Neural cell (in vitro differentiated cells): ENCODE results near the gene KRT3. TPM values are rescaled to one million over a fixed set of nuclear protein-coding genes. Genes with fewer than 3 reads are reported as not detected.

Experiments
- H2AFZ ChIP-seq: fragments of 200-600, 300-800 bp; sonication (generic), shearing (Covaris generic); 2 replicates; pipeline ENCODE4 v1.6.0; 2014; ENCODE audit warnings: low read depth, mild to moderate bottlenecking, antibody characterized with exemption, low read length, moderate library complexity
- H3F3A ChIP-seq: fragments of 200-600 bp; shearing (Covaris generic); 2 replicates; pipeline ENCODE4 v1.6.1; 2016; ENCODE audit warnings: mild to moderate bottlenecking, moderate library complexity, mixed read lengths, antibody characterized with exemption, low read length; ENCODE audit not compliant: insufficient read depth, poor library complexity, severe bottlenecking
- H3K27ac ChIP-seq: fragments of 200-600, 300-800 bp; sonication (generic), shearing (Covaris generic); 2 replicates; pipeline ENCODE4 v1.5.1; 2014; ENCODE audit warnings: mild to moderate bottlenecking, low read length, moderate library complexity
- H3K27me3 ChIP-seq: fragments of 300-800, 200-600 bp; sonication (generic), shearing (Covaris generic); 2 replicates; pipeline ENCODE4 v1.6.0; 2014; ENCODE audit warnings: mild to moderate bottlenecking, low read depth, low read length, moderate library complexity; ENCODE audit not compliant: insufficient read depth
- H3K36me3 ChIP-seq: fragments of 300-800, 200-600 bp; sonication (generic), shearing (Covaris generic); 2 replicates; pipeline ENCODE4 v1.5.1; 2014; ENCODE audit warnings: mild to moderate bottlenecking, antibody characterized with exemption, low read length, moderate library complexity; ENCODE audit not compliant: insufficient read depth
- H3K4me2 ChIP-seq: fragments of 300-800, 200-600 bp; sonication (generic), shearing (Covaris generic); 2 replicates; pipeline ENCODE4 v1.6.0; 2014; ENCODE audit warnings: mild to moderate bottlenecking, low read length
- H3K4me3 ChIP-seq: fragments of 300-800, 200-600 bp; sonication (generic), shearing (Covaris generic); 2 replicates; pipeline ENCODE4 v1.5.1; 2014; ENCODE audit warnings: mild to moderate bottlenecking, low read length, moderate library complexity
- H3K79me2 ChIP-seq: fragments of 200-600 bp; shearing (Covaris generic); replicated peaks from 2 replicates; pipeline ENCODE4 v1.6.0; 2014; ENCODE audit warnings: mild to moderate bottlenecking, low read length, moderate library complexity; ENCODE audit not compliant: insufficient read depth
- H3K9ac ChIP-seq: fragments of 300-800, 200-600 bp; sonication (generic), shearing (Covaris generic); 2 replicates; pipeline ENCODE4 v1.6.1; 2016; ENCODE audit warnings: mild to moderate bottlenecking, low read length, mixed read lengths
- H3K9me2 ChIP-seq: fragments of 200-600 bp; shearing (Covaris generic); 2 replicates; pipeline ENCODE4 v1.6.1; 2016; ENCODE audit warnings: mild to moderate bottlenecking, low read length, mixed read lengths; ENCODE audit not compliant: insufficient read depth
- H3K9me3 ChIP-seq: fragments of 200-600, 300-800 bp; sonication (generic), shearing (Covaris generic); 2 replicates; pipeline ENCODE4 v1.6.1; 2016; ENCODE audit warnings: mild to moderate bottlenecking, mixed run types, low read length, moderate library complexity, mixed read lengths
- H4K20me1 ChIP-seq: fragments of 200-600 bp; shearing (Covaris generic); 2 replicates; pipeline ENCODE4 v1.6.1; 2016; ENCODE audit warnings: mild to moderate bottlenecking, mixed run types; ENCODE audit not compliant: insufficient read depth
- EP300 ChIP-seq: fragments of 450-650 bp; conservative IDR thresholded peaks from 2 replicates; pipeline ENCODE4 v1.6.1; 2014; ENCODE audit warnings: antibody characterized with exemption, mild to moderate bottlenecking, moderate library complexity; ENCODE audit not compliant: poor library complexity, severe bottlenecking
- EZH2 ChIP-seq: fragments of 200-600, 300-800 bp; shearing (Covaris generic), sonication (generic); IDR thresholded peaks from 2 replicates; pipeline ENCODE4 v1.6.1; 2014; ENCODE audit warnings: antibody characterized with exemption, low read length, borderline replicate concordance, mild to moderate bottlenecking; ENCODE audit not compliant: insufficient read depth, poor library complexity, severe bottlenecking
- MXI1 ChIP-seq: fragments of 450-650 bp; conservative IDR thresholded peaks from 2 replicates; pipeline ENCODE4 v1.6.1; 2014; ENCODE audit warnings: antibody characterized with exemption, mild to moderate bottlenecking; ENCODE audit not compliant: poor library complexity, severe bottlenecking
- POLR2AphosphoS5 ChIP-seq: IDR thresholded peaks from 2 replicates; pipeline ENCODE4 v1.6.1; 2012
- RAD21 ChIP-seq: fragments of 450-650 bp; conservative IDR thresholded peaks from 2 replicates; pipeline ENCODE4 v1.6.1; 2014; ENCODE audit warnings: antibody characterized with exemption, mild to moderate bottlenecking, moderate library complexity
- REST ChIP-seq: IDR thresholded peaks from 2 replicates; pipeline ENCODE4 v1.6.1; 2012; ENCODE audit warnings: borderline replicate concordance
- SMC3 ChIP-seq: fragments of 450-650 bp; conservative IDR thresholded peaks from 2 replicates; pipeline ENCODE4 v1.6.1; 2014; ENCODE audit warnings: antibody characterized with exemption, mild to moderate bottlenecking, moderate library complexity; ENCODE audit not compliant: poor library complexity
- TAF1 ChIP-seq: IDR thresholded peaks from 2 replicates; pipeline ENCODE4 v1.6.1; 2012; ENCODE audit warnings: low read depth
- polyA plus RNA-seq: library from polyadenylated mRNA; depleted of rRNA; stranded (reverse); fragments of >200 nt; gene quantifications from 2 replicates; pipeline ENCODE4 v1.2.3, GENCODE V29; 2014
- TF ChIP-seq, protein P1 (sequence below): fragments of 450-650 bp; IDR thresholded peaks from 2 replicates; pipeline ENCODE4 v1.5.1; 2014; ENCODE audit warnings: antibody characterized with exemption, mild to moderate bottlenecking, moderate library complexity; ENCODE audit not compliant: poor library complexity, severe bottlenecking

The KRT3 gene
- polyA plus RNA-seq, 1 donor from 2014 or later: not detected

GRCh38 chr12:52801773-52802172, 5.9 kb upstream of the KRT3 start:
- no peaks in the 10 kb centered on the region for H3K79me2 ChIP-seq
- no peak overlapping the region for H3K4me3 ChIP-seq
- H3K9me2 ChIP-seq: no peaks in the 10 kb centered on the region
- H4K20me1 ChIP-seq: no peaks in the 10 kb centered on the region
- H2AFZ ChIP-seq: no peak overlapping the region
- H3K36me3 ChIP-seq: no peaks in the 10 kb centered on the region
- no peak overlapping the region for H3K4me2 ChIP-seq
- TF ChIP-seq SMC3: no peak
- TF ChIP-seq TAF1: no peak
- no peak for TF ChIP-seq REST
- TF ChIP-seq EZH2: no peak
- TF ChIP-seq RAD21: no peak
- no peak for TF ChIP-seq POLR2AphosphoS5
- no peak for TF ChIP-seq EP300
- TF ChIP-seq MXI1: no peak
- TF ChIP-seq, protein P1, sequence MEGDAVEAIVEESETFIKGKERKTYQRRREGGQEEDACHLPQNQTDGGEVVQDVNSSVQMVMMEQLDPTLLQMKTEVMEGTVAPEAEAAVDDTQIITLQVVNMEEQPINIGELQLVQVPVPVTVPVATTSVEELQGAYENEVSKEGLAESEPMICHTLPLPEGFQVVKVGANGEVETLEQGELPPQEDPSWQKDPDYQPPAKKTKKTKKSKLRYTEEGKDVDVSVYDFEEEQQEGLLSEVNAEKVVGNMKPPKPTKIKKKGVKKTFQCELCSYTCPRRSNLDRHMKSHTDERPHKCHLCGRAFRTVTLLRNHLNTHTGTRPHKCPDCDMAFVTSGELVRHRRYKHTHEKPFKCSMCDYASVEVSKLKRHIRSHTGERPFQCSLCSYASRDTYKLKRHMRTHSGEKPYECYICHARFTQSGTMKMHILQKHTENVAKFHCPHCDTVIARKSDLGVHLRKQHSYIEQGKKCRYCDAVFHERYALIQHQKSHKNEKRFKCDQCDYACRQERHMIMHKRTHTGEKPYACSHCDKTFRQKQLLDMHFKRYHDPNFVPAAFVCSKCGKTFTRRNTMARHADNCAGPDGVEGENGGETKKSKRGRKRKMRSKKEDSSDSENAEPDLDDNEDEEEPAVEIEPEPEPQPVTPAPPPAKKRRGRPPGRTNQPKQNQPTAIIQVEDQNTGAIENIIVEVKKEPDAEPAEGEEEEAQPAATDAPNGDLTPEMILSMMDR: no peak
- no peak overlapping the region for H3K9ac ChIP-seq
- no peak overlapping the region for H3K27ac ChIP-seq
- H3F3A ChIP-seq: no peaks in the 10 kb centered on the region
- H3K27me3 ChIP-seq: no peaks in the 10 kb centered on the region
- H3K9me3 ChIP-seq: no peaks in the 10 kb centered on the region

GRCh38 chr12:52800259-52800917, 4.5 kb upstream of the KRT3 start:
- Histone ChIP-seq H2AFZ (no peak overlapping the region), H3K9me3 (no peaks in the 10 kb centered on the region), H3K36me3 (no peaks in the 10 kb centered on the region), H3K4me3 (no peak overlapping the region), H4K20me1 (no peaks in the 10 kb centered on the region), H3K9me2 (no peaks in the 10 kb centered on the region), H3K9ac (no peak overlapping the region), H3K79me2 (no peaks in the 10 kb centered on the region), H3F3A (no peaks in the 10 kb centered on the region), H3K4me2 (no peak overlapping the region), H3K27ac (no peak overlapping the region), H3K27me3 (no peaks in the 10 kb centered on the region)
- TF ChIP-seq MXI1 (no peak), SMC3 (no peak), EP300 (no peak), EZH2 (no peak), RAD21 (no peak), POLR2AphosphoS5 (no peak), REST (no peak), TAF1 (no peak)
- TF ChIP-seq, protein P1: no peak
